Endodermal cell (in vitro differentiated cells): Measurements from ENCODE around the gene TMBIM1. TPM values are rescaled to one million over a fixed set of nuclear protein-coding genes. Genes with fewer than 3 reads are reported as not detected.

Experiments
- DNase-seq: peaks from one replicate; pipeline ENCODE4 v3.0.0-alpha.2; 2017
- H3K27ac ChIP-seq: 2 replicates; pipeline ENCODE4 v1.5.1; 2013; ENCODE audit warnings: mild to moderate bottlenecking, low read depth, low read length, moderate library complexity
- H3K27me3 ChIP-seq: 2 replicates; pipeline ENCODE4 v1.6.1; 2013; ENCODE audit warnings: mild to moderate bottlenecking, low read length, moderate library complexity; ENCODE audit not compliant: insufficient read depth, control insufficient read depth, poor library complexity, severe bottlenecking
- H3K36me3 ChIP-seq: 2 replicates; pipeline ENCODE4 v1.7.0; 2013; ENCODE audit warnings: mild to moderate bottlenecking, low read length, moderate library complexity; ENCODE audit not compliant: control insufficient read depth, insufficient read depth
- H3K4me1 ChIP-seq: one replicate; pipeline ENCODE4 v1.7.0; 2013; ENCODE audit warnings: low read length; ENCODE audit not compliant: control insufficient read depth, insufficient read depth
- H3K4me3 ChIP-seq: 2 replicates; pipeline ENCODE4 v1.5.1; 2013; ENCODE audit warnings: mild to moderate bottlenecking, low read length, moderate library complexity
- H3K9ac ChIP-seq: 2 replicates; pipeline ENCODE4 v1.6.1; 2013; ENCODE audit warnings: mild to moderate bottlenecking, low read length, moderate library complexity; ENCODE audit not compliant: poor library complexity, severe bottlenecking; ENCODE audit errors: extremely low read depth
- H3K9me3 ChIP-seq: 2 replicates; pipeline ENCODE4 v1.6.1; 2013; ENCODE audit warnings: mild to moderate bottlenecking, low read length, moderate library complexity; ENCODE audit not compliant: control insufficient read depth
- H3K27ac Mint-ChIP-seq: 2 replicates; pipeline ENCODE4 v1.8.0; 2020; ENCODE audit warnings: mixed read lengths
- H3K27me3 Mint-ChIP-seq: 2 replicates; pipeline ENCODE4 v1.8.0; 2021; ENCODE audit warnings: mild to moderate bottlenecking, mixed read lengths; ENCODE audit not compliant: insufficient read depth
- H3K36me3 Mint-ChIP-seq: 2 replicates; pipeline ENCODE4 v1.8.0; 2020; ENCODE audit warnings: low read depth, mixed read lengths
- H3K4me1 Mint-ChIP-seq: 2 replicates; pipeline ENCODE4 v1.8.0; 2020; ENCODE audit warnings: mixed read lengths
- H3K4me3 Mint-ChIP-seq: 2 replicates; pipeline ENCODE4 v1.8.0; 2020; ENCODE audit warnings: mild to moderate bottlenecking, moderate library complexity, mixed read lengths
- H3K9me3 Mint-ChIP-seq: 2 replicates; pipeline ENCODE4 v1.8.0; 2020; ENCODE audit warnings: mild to moderate bottlenecking, mixed read lengths
- CTCF ChIP-seq: fragments of 200-600 bp; sonication (generic); conservative IDR thresholded peaks from 2 replicates; pipeline ENCODE4 v1.5.0; 2021; ENCODE audit warnings: antibody characterized with exemption, mild to moderate bottlenecking
- WGBS, 2 experiments: methylation state at CpG; one replicate each; pipeline versions ENCODE4 v1.1.5 to v1.1.7; 2013; ENCODE audit warnings: missing lambda C conversion rate in 2 of 2, mixed read lengths in 1 of 2; ENCODE audit not compliant: insufficient coverage in 1 of 2, insufficient read length in 1 of 2; 5-methylcytosine and 5-hydroxymethylcytosine counted together
- total RNA-seq, 2 donors: library from RNA; stranded (reverse); fragmentation: NEBNext Ultra II Directional in 1 of 2; extraction: Animal tissue kit (Norgen Biotek cat#: 25700) in 1 of 2; gene quantifications; 2 replicates in 1 of 2; 3 replicates in 1 of 2; pipeline ENCODE4 v1.2.1, GENCODE V29; 2021

TMBIM1 gene
- total RNA-seq, 2 donors from 2014 or later, result 50.7 to 53.8 TPM

- no peak overlapping the region for H3K4me3 Mint-ChIP-seq
- H3K27ac Mint-ChIP-seq, result no peak overlapping the region
- peak; percentile 32 for TF ChIP-seq CTCF
Observed at GRCh38 chr2:218263817-218264641, 28.3 kb downstream of the TMBIM1 start.

DNA sequence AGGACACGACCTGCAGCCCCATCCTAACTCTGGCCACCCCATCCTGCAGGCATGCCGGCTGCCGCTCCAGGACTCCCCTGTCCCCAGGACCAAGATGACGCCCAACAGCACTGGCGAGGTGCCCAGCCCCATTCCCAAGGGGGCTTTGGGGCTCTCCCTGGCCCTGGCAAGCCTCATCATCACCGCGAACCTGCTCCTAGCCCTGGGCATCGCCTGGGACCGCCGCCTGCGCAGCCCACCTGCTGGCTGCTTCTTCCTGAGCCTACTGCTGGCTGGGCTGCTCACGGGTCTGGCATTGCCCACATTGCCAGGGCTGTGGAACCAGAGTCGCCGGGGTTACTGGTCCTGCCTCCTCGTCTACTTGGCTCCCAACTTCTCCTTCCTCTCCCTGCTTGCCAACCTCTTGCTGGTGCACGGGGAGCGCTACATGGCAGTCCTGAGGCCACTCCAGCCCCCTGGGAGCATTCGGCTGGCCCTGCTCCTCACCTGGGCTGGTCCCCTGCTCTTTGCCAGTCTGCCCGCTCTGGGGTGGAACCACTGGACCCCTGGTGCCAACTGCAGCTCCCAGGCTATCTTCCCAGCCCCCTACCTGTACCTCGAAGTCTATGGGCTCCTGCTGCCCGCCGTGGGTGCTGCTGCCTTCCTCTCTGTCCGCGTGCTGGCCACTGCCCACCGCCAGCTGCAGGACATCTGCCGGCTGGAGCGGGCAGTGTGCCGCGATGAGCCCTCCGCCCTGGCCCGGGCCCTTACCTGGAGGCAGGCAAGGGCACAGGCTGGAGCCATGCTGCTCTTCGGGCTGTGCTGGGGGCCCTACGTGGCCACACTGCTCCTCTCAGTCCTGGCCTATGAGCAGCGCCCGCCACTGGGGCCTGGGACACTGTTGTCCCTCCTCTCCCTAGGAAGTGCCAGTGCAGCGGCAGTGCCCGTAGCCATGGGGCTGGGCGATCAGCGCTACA, 29.4 kb downstream of the TMBIM1 start:
- Histone ChIP-seq H3K4me1 (no peaks in the 10 kb centered on the region), H3K27ac (no peak overlapping the region), H3K9ac (no peak overlapping the region), H3K9me3 (no peaks in the 10 kb centered on the region), H3K36me3 (peaks cover 35% of the 10 kb centered on the region), H3K4me3 (no peak overlapping the region), H3K27me3 (no peaks in the 10 kb centered on the region)
- Mint-ChIP-seq H3K4me3 (no peak overlapping the region), H3K4me1 (peaks cover 14% of the 10 kb centered on the region), H3K36me3 (peaks cover 30% of the 10 kb centered on the region), H3K9me3 (no peaks in the 10 kb centered on the region), H3K27ac (no peak overlapping the region), H3K27me3 (no peaks in the 10 kb centered on the region)
- TF ChIP-seq CTCF, result no peak
- WGBS, 2 experiments, result 94 to 95% methylated on average over 24 to 39 of the region's 39 CpGs
- no peak for DNase-seq

More at GRCh38 chr2:218263817-218264641, 28.3 kb downstream of the TMBIM1 start:
- Histone ChIP-seq H3K4me1 (no peaks in the 10 kb centered on the region), H3K36me3 (peaks cover 35% of the 10 kb centered on the region), H3K9me3 (no peaks in the 10 kb centered on the region), H3K4me3 (no peak overlapping the region), H3K9ac (no peak overlapping the region), H3K27ac (no peak overlapping the region), H3K27me3 (no peaks in the 10 kb centered on the region)
- Mint-ChIP-seq H3K4me1 (peaks cover 13% of the 10 kb centered on the region), H3K36me3 (peaks cover 30% of the 10 kb centered on the region), H3K9me3 (no peaks in the 10 kb centered on the region), H3K27me3 (no peaks in the 10 kb centered on the region)
- no peak for DNase-seq
- WGBS, 2 experiments, result 94 to 98% methylated on average over 10 to 17 of the region's 17 CpGs

DNA sequence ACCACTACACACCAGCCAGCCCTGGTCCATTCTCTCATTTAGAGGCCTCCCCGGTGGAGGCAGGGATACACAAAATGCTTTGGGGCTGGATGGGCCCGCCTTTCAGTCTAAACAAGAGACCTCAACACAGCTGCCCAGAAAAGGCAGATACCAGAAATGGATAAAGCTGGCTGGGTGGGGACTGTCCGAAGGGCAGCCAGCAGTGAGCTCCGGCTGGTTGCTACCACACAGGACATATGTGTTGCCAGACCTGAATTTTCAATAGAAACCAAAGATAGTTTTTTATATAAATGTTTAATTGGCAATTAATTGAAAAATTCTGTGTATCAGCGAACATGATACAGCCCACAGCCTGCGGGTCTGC, 30.1 kb downstream of the TMBIM1 start:
- Mint-ChIP-seq H3K27ac (no peak overlapping the region), H3K4me1 (peaks cover 14% of the 10 kb centered on the region), H3K4me3 (no peak overlapping the region), H3K36me3 (peaks cover 24% of the 10 kb centered on the region), H3K27me3 (no peaks in the 10 kb centered on the region), H3K9me3 (no peaks in the 10 kb centered on the region)
- Histone ChIP-seq H3K4me3 (no peak overlapping the region), H3K4me1 (no peaks in the 10 kb centered on the region), H3K27me3 (no peaks in the 10 kb centered on the region), H3K9ac (no peak overlapping the region), H3K27ac (peak overlapping the region; percentile 22), H3K36me3 (peaks cover 29% of the 10 kb centered on the region), H3K9me3 (no peaks in the 10 kb centered on the region)
- TF ChIP-seq CTCF, result no peak
- no peak for DNase-seq
- WGBS, 2 experiments, result 91 to 95% methylated on average over 4 to 6 of the region's 6 CpGs
